IPS-20b (cell line): ENCODE measurements around the gene RNF41.
A peak's percentile ranks its signal among the peaks of the same experiment; 100 is the strongest.
"Not testable (repeated sequence)": the region's sequence is repeated elsewhere in the genome, so short reads cannot be mapped to it uniquely, and the experiment has no call there.

ENCODE experiments used
- H3K27ac ChIP-seq: one replicate; pipeline ENCODE4 v1.5.1; 2013; ENCODE audit warnings: low read length
- H3K27me3 ChIP-seq: 2 replicates; pipeline ENCODE4 v1.6.1; 2013; ENCODE audit warnings: mild to moderate bottlenecking, low read length, inconsistent platforms; ENCODE audit not compliant: insufficient read depth
- H3K36me3 ChIP-seq: 2 replicates; pipeline ENCODE4 v1.6.1; 2013; ENCODE audit warnings: low read depth, mild to moderate bottlenecking, inconsistent platforms, low read length, moderate library complexity; ENCODE audit not compliant: insufficient read depth
- H3K4me1 ChIP-seq: 2 replicates; pipeline ENCODE4 v1.6.1; 2013; ENCODE audit warnings: mild to moderate bottlenecking, control low read depth, inconsistent platforms, low read length, moderate library complexity; ENCODE audit not compliant: insufficient read depth
- H3K4me3 ChIP-seq: 2 replicates; pipeline ENCODE4 v1.5.1; 2013; ENCODE audit warnings: mild to moderate bottlenecking, low read length, inconsistent platforms
- H3K9ac ChIP-seq: 2 replicates; pipeline ENCODE4 v1.6.1; 2013; ENCODE audit warnings: low read depth, mild to moderate bottlenecking, inconsistent platforms, low read length, moderate library complexity
- H3K9me3 ChIP-seq: 2 replicates; pipeline ENCODE4 v1.6.1; 2013; ENCODE audit warnings: mild to moderate bottlenecking, low read depth, low read length, inconsistent platforms; ENCODE audit not compliant: insufficient read depth

Gene RNF41

DNA sequence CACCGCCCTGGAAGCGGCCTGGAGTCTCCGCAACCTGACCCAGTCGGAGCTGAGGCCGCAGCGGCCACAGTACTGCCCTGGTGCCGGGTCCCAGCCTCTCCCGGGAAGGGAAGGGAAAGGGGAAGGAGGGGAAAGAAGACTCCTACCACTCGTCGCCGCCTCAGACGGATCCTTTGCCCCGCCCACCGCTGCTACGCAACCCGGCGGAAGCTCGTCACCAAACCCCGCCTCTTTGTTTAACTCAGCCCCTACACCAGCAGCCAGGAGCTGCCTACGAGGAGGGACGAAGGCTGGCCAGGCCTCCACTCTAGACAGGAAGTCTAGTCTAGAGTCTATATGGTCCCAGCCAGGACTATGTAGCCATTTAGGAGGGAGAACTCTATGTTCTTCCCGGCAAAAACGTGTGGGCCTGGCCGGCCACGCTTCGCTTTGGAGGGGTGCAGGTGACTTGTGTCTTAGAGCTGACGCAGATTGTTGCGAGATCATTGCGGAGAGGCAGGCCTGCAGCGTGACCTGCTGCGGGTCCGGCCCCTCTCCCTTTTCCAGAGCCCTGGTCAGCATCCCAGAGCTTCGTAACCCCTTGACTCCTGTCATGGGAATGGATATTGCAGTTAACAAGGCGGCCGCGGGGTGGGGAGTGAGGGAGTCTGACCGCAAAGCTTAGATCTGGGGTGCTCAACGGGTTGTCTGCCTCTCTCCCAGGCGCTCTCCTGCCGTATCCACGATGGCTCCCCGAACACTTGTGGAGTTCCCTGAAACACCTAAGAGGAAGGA lies at the start of gene RNF41:
Gene RNF41 (minus strand): TSS at position 166 of the 774 bp plus-strand sequence. CDS start 7,875 bp downstream, outside the sequence.
- H3K4me3 ChIP-seq, result peak within 1 kb of the TSS; percentile 95
- H3K9ac ChIP-seq, result peak within 1 kb of the TSS; percentile 94
- peaks cover 13% of the 10 kb centered on the region; the same call in 1 of the 2 replicates for H3K4me1 ChIP-seq
- H3K9me3 ChIP-seq, result no peaks in the 10 kb centered on the region
- no peaks in the 10 kb centered on the region for H3K27me3 ChIP-seq
- peaks cover 11% of the 10 kb centered on the region; the same call in 1 of the 2 replicates for H3K36me3 ChIP-seq
- H3K27ac ChIP-seq, result peak within 1 kb of the TSS; percentile 93

- no peak overlapping the region for H3K4me3 ChIP-seq
- no peak overlapping the region for H3K9ac ChIP-seq
- no peak overlapping the region for H3K27ac ChIP-seq
- H3K36me3 ChIP-seq, result peaks cover 68% of the 10 kb centered on the region
- H3K9me3 ChIP-seq, result no peaks in the 10 kb centered on the region
- peaks cover 4% of the 10 kb centered on the region; the same call in 1 of the 2 replicates for H3K4me1 ChIP-seq
- H3K27me3 ChIP-seq, result no peaks in the 10 kb centered on the region
These were observed 49.3 kb upstream of the RNF41 start for GRCh38 chr12:56271031-56271430.

DNA sequence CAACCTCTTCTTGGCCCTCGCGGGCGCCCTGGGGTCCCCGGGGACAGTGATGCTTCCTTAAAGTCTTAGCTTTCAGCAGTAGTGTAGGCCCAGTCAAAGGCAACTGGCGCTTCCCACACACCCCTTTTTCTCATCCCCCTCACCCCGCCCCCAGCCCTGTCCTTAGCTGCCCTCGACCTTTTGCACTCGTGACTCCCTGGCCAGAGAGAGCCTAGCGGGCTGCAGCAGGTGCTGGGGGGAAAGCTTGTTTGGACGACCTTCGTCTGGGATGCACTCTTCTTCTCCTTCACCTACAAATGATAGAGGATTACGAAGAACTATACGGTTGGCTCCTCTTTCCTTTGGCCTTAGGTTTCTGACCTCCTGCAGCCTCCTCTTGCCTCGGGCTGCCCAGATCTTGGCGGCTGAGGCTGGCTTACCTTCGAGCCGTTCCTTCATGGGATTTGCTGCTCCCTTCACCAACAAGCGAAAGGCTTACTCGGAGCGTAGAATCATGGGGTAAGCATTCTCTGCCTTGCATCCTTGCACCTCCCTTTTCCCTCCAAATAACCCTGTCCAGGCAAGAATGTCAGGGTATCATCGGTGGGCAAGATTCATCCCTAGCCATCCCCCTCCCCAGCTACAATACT lies 45.8 kb upstream of the RNF41 start:
- Histone ChIP-seq H3K9ac (peak overlapping the region; percentile 84; the same call in 1 of the 2 replicates), H3K27ac (no peak overlapping the region), H3K9me3 (no peaks in the 10 kb centered on the region), H3K36me3 (peaks cover 35% of the 10 kb centered on the region), H3K27me3 (no peaks in the 10 kb centered on the region), H3K4me1 (peaks cover 4% of the 10 kb centered on the region; the same call in 1 of the 2 replicates), H3K4me3 (peak overlapping the region; percentile 96)

- Histone ChIP-seq H3K36me3 (peaks cover 28% of the 10 kb centered on the region), H3K4me3 (peak within 1 kb of the TSS; percentile 96), H3K27ac (no peak within 1 kb of the TSS), H3K27me3 (no peaks in the 10 kb centered on the region), H3K9me3 (no peaks in the 10 kb centered on the region), H3K4me1 (peaks cover 4% of the 10 kb centered on the region; the same call in 1 of the 2 replicates), H3K9ac (peak within 1 kb of the TSS; percentile 84; the same call in 1 of the 2 replicates)
These were observed 45.1 kb upstream of the RNF41 start, which contains the start of gene COQ10A for GRCh38 chr12:56266693-56267442. TSS of gene COQ10A (plus strand) at chr12:56266942. CDS start at chr12:56267119, 177 bp downstream.

- not testable (repeated sequence) for H3K27ac ChIP-seq, H3K27me3 ChIP-seq, H3K4me1 ChIP-seq, H3K9me3 ChIP-seq
- peak overlapping the region; percentile 84; the same call in 1 of the 2 replicates for H3K9ac ChIP-seq
- peak overlapping the region; percentile 96 for H3K4me3 ChIP-seq
- peaks cover 21% of the 10 kb centered on the region for H3K36me3 ChIP-seq
These were observed 44.5 kb upstream of the RNF41 start for GRCh38 chr12:56266068-56266692.

GRCh38 chr12:56262955-56263354 lies 41.2 kb upstream of the RNF41 start:
- H3K36me3 ChIP-seq, H3K4me3 ChIP-seq, H3K9ac ChIP-seq, H3K27ac ChIP-seq, H3K27me3 ChIP-seq, H3K4me1 ChIP-seq, H3K9me3 ChIP-seq: not testable (repeated sequence)

DNA sequence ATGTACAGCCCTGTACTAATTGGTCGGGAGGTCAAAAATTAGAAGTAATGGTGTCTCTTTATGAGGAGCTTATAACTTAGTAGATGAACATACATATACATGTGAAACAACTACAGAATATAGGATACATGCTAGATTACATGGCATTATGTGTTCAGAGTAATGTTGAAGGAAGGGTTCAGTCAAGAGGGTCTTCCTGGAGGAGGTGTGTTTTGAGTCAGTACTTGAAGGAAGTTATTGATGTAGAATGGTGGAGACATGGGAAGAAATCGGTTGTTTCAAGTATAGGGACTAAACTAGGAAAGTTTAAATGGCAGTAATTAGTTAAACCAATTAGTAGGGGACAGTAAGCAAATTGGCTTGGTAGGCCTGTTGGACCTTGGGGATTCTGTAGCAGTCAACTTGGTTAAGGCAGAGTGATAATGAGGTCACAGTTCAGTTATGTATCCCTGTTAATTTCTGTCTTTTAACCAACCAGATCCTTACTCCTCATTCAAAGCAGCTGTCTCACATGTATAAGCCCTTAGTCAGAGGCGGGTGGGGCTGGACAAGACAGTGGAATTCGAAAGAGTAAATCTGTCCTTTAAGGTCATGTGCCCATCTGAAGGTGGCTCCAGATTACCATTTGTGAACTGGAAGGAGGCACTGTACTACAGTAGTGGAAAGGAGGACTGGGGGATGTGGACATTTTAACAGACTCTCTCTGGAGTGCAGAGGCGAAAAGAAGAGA lies 39.9 kb upstream of the RNF41 start:
- Histone ChIP-seq H3K27me3 (no peaks in the 10 kb centered on the region), H3K4me1 (peaks cover 9% of the 10 kb centered on the region; the same call in 1 of the 2 replicates), H3K9me3 (no peaks in the 10 kb centered on the region), H3K4me3 (no peak overlapping the region), H3K27ac (no peak overlapping the region), H3K9ac (no peak overlapping the region), H3K36me3 (no peaks in the 10 kb centered on the region)

- H3K36me3 ChIP-seq, result peaks cover 2% of the 10 kb centered on the region; the same call in 1 of the 2 replicates
- H3K4me3 ChIP-seq, result no peak overlapping the region
- no peak overlapping the region for H3K9ac ChIP-seq
- H3K4me1 ChIP-seq, result peaks cover 16% of the 10 kb centered on the region
- H3K27ac ChIP-seq, result no peak overlapping the region
- no peaks in the 10 kb centered on the region for H3K27me3 ChIP-seq
- H3K9me3 ChIP-seq, result no peaks in the 10 kb centered on the region
These were observed 39.2 kb upstream of the RNF41 start for GRCh38 chr12:56260921-56261320.

- Histone ChIP-seq H3K27ac (no peak overlapping the region), H3K9me3 (no peaks in the 10 kb centered on the region), H3K4me1 (peaks cover 16% of the 10 kb centered on the region), H3K36me3 (peaks cover 8% of the 10 kb centered on the region), H3K27me3 (no peaks in the 10 kb centered on the region), H3K9ac (no peak overlapping the region), H3K4me3 (no peak overlapping the region)
These were observed 38.7 kb upstream of the RNF41 start for GRCh38 chr12:56260380-56260779.

GRCh38 chr12:56258820-56259183 lies 37.1 kb upstream of the RNF41 start:
- no peak overlapping the region for H3K27ac ChIP-seq

More at GRCh38 chr12:56258820-56259183, 37.1 kb upstream of the RNF41 start:
- H3K27me3 ChIP-seq, result no peaks in the 10 kb centered on the region
- no peaks in the 10 kb centered on the region for H3K9me3 ChIP-seq
- H3K36me3 ChIP-seq, result peaks cover 22% of the 10 kb centered on the region
- H3K9ac ChIP-seq, result peak overlapping the region; percentile 79
- H3K4me1 ChIP-seq, result peaks cover 16% of the 10 kb centered on the region
- peak overlapping the region; percentile 95 for H3K4me3 ChIP-seq
